K562 (cell line): Measurements from ENCODE around the gene PHLDA3. TPM values are rescaled to one million over a fixed set of nuclear protein-coding genes. Genes with fewer than 3 reads are reported as not detected.

Experiments used
- MTF1 ChIP-seq: fragments of 250-450 bp; sonication (Bioruptor Pico); IDR thresholded peaks from 2 replicates; pipeline ENCODE4 v1.9.0; 2021; ENCODE audit warnings: moderate library complexity, mild to moderate bottlenecking, inconsistent platforms, borderline replicate concordance
- MYBL2 ChIP-seq, 2 experiments: fragments of 450-650 bp in 1 of 2; sonication (generic) in 1 of 2; formaldehyde crosslinking in 1 of 2; IDR thresholded peaks; 2 replicates each; pipeline versions ENCODE4 v1.6.1 to v1.8.1; 2017 to 2022; ENCODE audit warnings: borderline replicate concordance in 1 of 2, inconsistent platforms in 1 of 2, low read depth in 1 of 2, mild to moderate bottlenecking in 1 of 2, missing genetic modification reagents in 1 of 2, moderate library complexity in 1 of 2
- OTX1 ChIP-seq: fragments of 450-650 bp; formaldehyde crosslinking; IDR thresholded peaks from 2 replicates; pipeline ENCODE4 v1.4.0; 2022; ENCODE audit warnings: mild to moderate bottlenecking
- PPARD ChIP-seq: fragments of 250-450 bp; sonication (Bioruptor Pico); IDR thresholded peaks from 2 replicates; pipeline ENCODE4 v1.8.0; 2022; ENCODE audit warnings: inconsistent platforms, mild to moderate bottlenecking, moderate library complexity
- RERE ChIP-seq: sonication (generic); formaldehyde crosslinking; IDR thresholded peaks from 2 replicates; pipeline ENCODE4 v1.8.0; 2023; ENCODE audit warnings: missing genetic modification reagents, mild to moderate bottlenecking, borderline replicate concordance
- TSHZ1 ChIP-seq: fragments of 250-450 bp; sonication (Bioruptor Pico); IDR thresholded peaks from 2 replicates; pipeline ENCODE4 v1.4.0; 2020; ENCODE audit warnings: mild to moderate bottlenecking, moderate library complexity
- ZNF217 ChIP-seq: sonication (generic); formaldehyde crosslinking; IDR thresholded peaks from 2 replicates; pipeline ENCODE4 v1.8.0; 2022; ENCODE audit warnings: mild to moderate bottlenecking, missing genetic modification reagents
- polyA plus RNA-seq, 8 experiments: library from polyadenylated mRNA; depleted of rRNA in 4 of 8; stranded (reverse) in 5 of 8; unstranded in 3 of 8; fragments of >200 nt; fragmentation: Nextera tagmentation in 2 of 8; fragmentation: Illumina TruSeq in 1 of 8; extraction: Ambion mirVana in 2 of 8; extraction: Trizol in 1 of 8; gene quantifications; 2 replicates each; pipeline versions ENCODE4 v1.2.1 to v1.2.3, GENCODE V29; 2011 to 2014; ENCODE audit warnings: inconsistent platforms in 1 of 8, missing spikeins in 1 of 8
- total RNA-seq, 7 experiments: library from RNA; depleted of rRNA in 6 of 7; stranded (reverse); fragments of >200 nt in 6 of 7; fragmentation: Illumina TruSeq in 2 of 7; extraction: Trizol in 2 of 7; gene quantifications; 2 replicates each; pipeline versions ENCODE4 v1.2.1 to v1.2.3, GENCODE V29; 2011 to 2021; ENCODE audit warnings: low replicate concordance in 1 of 7
- TF ChIP-seq, protein P1 (sequence below): fragments of 450-650 bp; IDR thresholded peaks from 2 replicates; pipeline ENCODE4 v1.6.1; 2018; ENCODE audit not compliant: partially characterized antibody
- TF ChIP-seq, protein P2 (sequence below): fragments of 450-650 bp; IDR thresholded peaks from 2 replicates; pipeline ENCODE4 v1.6.1; 2017; ENCODE audit warnings: mild to moderate bottlenecking, moderate library complexity

PHLDA3 gene
- total and polyA plus RNA-seq, 9 of the 15 experiments (the other 6 are each of a cell fraction or from before 2014, with no cell fraction given) = 0.11 to 0.27 TPM; not detected in 7

- TF ChIP-seq, protein P1, sequence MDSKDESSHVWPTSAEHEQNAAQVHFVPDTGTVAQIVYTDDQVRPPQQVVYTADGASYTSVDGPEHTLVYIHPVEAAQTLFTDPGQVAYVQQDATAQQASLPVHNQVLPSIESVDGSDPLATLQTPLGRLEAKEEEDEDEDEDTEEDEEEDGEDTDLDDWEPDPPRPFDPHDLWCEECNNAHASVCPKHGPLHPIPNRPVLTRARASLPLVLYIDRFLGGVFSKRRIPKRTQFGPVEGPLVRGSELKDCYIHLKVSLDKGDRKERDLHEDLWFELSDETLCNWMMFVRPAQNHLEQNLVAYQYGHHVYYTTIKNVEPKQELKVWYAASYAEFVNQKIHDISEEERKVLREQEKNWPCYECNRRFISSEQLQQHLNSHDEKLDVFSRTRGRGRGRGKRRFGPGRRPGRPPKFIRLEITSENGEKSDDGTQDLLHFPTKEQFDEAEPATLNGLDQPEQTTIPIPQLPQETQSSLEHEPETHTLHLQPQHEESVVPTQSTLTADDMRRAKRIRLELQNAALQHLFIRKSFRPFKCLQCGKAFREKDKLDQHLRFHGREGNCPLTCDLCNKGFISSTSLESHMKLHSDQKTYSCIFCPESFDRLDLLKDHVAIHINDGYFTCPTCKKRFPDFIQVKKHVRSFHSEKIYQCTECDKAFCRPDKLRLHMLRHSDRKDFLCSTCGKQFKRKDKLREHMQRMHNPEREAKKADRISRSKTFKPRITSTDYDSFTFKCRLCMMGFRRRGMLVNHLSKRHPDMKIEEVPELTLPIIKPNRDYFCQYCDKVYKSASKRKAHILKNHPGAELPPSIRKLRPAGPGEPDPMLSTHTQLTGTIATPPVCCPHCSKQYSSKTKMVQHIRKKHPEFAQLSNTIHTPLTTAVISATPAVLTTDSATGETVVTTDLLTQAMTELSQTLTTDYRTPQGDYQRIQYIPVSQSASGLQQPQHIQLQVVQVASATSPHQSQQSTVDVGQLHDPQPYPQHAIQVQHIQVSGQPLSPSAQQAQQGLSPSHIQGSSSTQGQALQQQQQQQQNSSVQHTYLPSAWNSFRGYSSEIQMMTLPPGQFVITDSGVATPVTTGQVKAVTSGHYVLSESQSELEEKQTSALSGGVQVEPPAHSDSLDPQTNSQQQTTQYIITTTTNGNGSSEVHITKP = peak; percentile 6
- TF ChIP-seq, protein P2, sequence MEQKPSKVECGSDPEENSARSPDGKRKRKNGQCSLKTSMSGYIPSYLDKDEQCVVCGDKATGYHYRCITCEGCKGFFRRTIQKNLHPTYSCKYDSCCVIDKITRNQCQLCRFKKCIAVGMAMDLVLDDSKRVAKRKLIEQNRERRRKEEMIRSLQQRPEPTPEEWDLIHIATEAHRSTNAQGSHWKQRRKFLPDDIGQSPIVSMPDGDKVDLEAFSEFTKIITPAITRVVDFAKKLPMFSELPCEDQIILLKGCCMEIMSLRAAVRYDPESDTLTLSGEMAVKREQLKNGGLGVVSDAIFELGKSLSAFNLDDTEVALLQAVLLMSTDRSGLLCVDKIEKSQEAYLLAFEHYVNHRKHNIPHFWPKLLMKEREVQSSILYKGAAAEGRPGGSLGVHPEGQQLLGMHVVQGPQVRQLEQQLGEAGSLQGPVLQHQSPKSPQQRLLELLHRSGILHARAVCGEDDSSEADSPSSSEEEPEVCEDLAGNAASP = no peak
- TF ChIP-seq MYBL2 (IDR thresholded peaks at IDR 0.05; ENCODE audit: low read depth) (no peak), MYBL2 (CRISPR knock-in tag; IDR thresholded peaks at IDR 0.05; ENCODE audit: borderline replicate concordance) (no peak), ZNF217 (no peak), RERE (CRISPR knock-in tag) (no peak), PPARD (CRISPR knock-in tag) (no peak), TSHZ1 (CRISPR knock-in tag) (no peak), MTF1 (CRISPR knock-in tag) (no peak), OTX1 (CRISPR knock-in tag) (no peak)
Observed at GRCh38 chr1:201481761-201482493, 12.9 kb upstream of the PHLDA3 start (continued).
